Measurements from ENCODE around the gene KIRREL1.

KIRREL1 gene

GRCh38 chr1:158037008-158037865, 43.8 kb downstream of the KIRREL1 start:
- no peak for DNase-seq

- no peak for DNase-seq
Observed at GRCh38 chr1:158037866-158038359, 44.5 kb downstream of the KIRREL1 start.

- DNase-seq: no peak
Observed at GRCh38 chr1:158038793-158039192, 45.3 kb downstream of the KIRREL1 start.

- DNase-seq: no peak
Observed at GRCh38 chr1:158039380-158039779, 45.9 kb downstream of the KIRREL1 start.

- DNase-seq: no peak
Observed at GRCh38 chr1:158040323-158040722, 46.9 kb downstream of the KIRREL1 start.

GRCh38 chr1:158043232-158043631, 49.8 kb downstream of the KIRREL1 start:
- no peak for DNase-seq

GRCh38 chr1:158045639-158046038, 52.2 kb downstream of the KIRREL1 start:
- DNase-seq: no peak

- DNase-seq: no peak
Observed at GRCh38 chr1:158046715-158047510, 53.5 kb downstream of the KIRREL1 start.

- no peak for DNase-seq
Observed at GRCh38 chr1:158048371-158049067, 55.1 kb downstream of the KIRREL1 start.

- no peak for DNase-seq
Observed at GRCh38 chr1:158049853-158050252, 56.4 kb downstream of the KIRREL1 start.

- no peak for DNase-seq
Observed at GRCh38 chr1:158053276-158053675, 59.8 kb downstream of the KIRREL1 start.

GRCh38 chr1:158054721-158055120, 61.3 kb downstream of the KIRREL1 start:
- no peak for DNase-seq

GRCh38 chr1:158055854-158056253, 62.4 kb downstream of the KIRREL1 start:
- no peak for DNase-seq

- DNase-seq: no peak
Observed at GRCh38 chr1:158056498-158056897, 63.1 kb downstream of the KIRREL1 start.

- no peak for DNase-seq
Observed at GRCh38 chr1:158058237-158058985, 65.0 kb downstream of the KIRREL1 start.

GRCh38 chr1:158059984-158060383, 66.5 kb downstream of the KIRREL1 start:
- DNase-seq: no peak

GRCh38 chr1:158062174-158062573, 68.7 kb downstream of the KIRREL1 start:
- no peak for DNase-seq

- no peak for DNase-seq
Observed at GRCh38 chr1:158067662-158068061, 74.2 kb downstream of the KIRREL1 start.

- DNase-seq: no peak
Observed at GRCh38 chr1:158068918-158069317, 75.5 kb downstream of the KIRREL1 start.

- DNase-seq: no peak
Observed at GRCh38 chr1:158071138-158071537, 77.7 kb downstream of the KIRREL1 start.

GRCh38 chr1:158075078-158075477, 81.6 kb downstream of the KIRREL1 start:
- DNase-seq: no peak

GRCh38 chr1:158076441-158076840, 83.0 kb downstream of the KIRREL1 start:
- DNase-seq: no peak
